HEK293 (cell line): ENCODE results near the gene QSOX1.

Experiments
- CTCF ChIA-PET: fragments of 350-600 bp; formaldehyde crosslinking; extraction: SDS; loops from one replicate; lab custom pipeline; 2021; ENCODE audit warnings: antibody characterized with exemption; lab: Yijun Ruan, JAX
- POLR2A ChIA-PET: fragments of 300-600 bp; formaldehyde crosslinking; extraction: SDS; loops from one replicate; lab custom pipeline; 2020; ENCODE audit warnings: antibody characterized with exemption, inconsistent platforms; lab: Yijun Ruan, JAX
- H3K27ac ChIP-seq: fragments of 200-500 bp; sonication (Bioruptor generic); 2 replicates; pipeline ENCODE4 v1.5.1; 2014; ENCODE audit warnings: low read depth, low read length, control low read depth, inconsistent platforms; ENCODE audit errors: extremely low read depth
- H3K36me3 ChIP-seq, 2 experiments: fragments of 200-500 bp in 1 of 2; sonication (Bioruptor generic) in 1 of 2; 1 replicate in 1 of 2; 2 replicates in 1 of 2; pipeline ENCODE4 v1.5.1; 2014 to 2017; ENCODE audit warnings: inconsistent platforms in 2 of 2, low read length in 2 of 2; ENCODE audit not compliant: control insufficient read depth in 2 of 2, insufficient read depth in 1 of 2
- H3K4me1 ChIP-seq: fragments of 200-500 bp; sonication (Bioruptor generic); 2 replicates; pipeline ENCODE4 v1.5.1; 2014; ENCODE audit warnings: mild to moderate bottlenecking, low read length, inconsistent platforms; ENCODE audit not compliant: control insufficient read depth, insufficient read depth
- H3K4me3 ChIP-seq: 2 replicates; pipeline ENCODE4 v1.5.1; 2011; ENCODE audit warnings: low read depth, mild to moderate bottlenecking, control low read depth, low read length, moderate library complexity
- H3K9me3 ChIP-seq: fragments of 200-500 bp; sonication (Bioruptor generic); 2 replicates; pipeline ENCODE4 v1.5.1; 2014; ENCODE audit warnings: low read depth, low read length, inconsistent platforms; ENCODE audit not compliant: control insufficient read depth, insufficient read depth
- ATF2 ChIP-seq: fragments of 450-650 bp; formaldehyde crosslinking; IDR thresholded peaks from 2 replicates; pipeline ENCODE4 v1.5.1; 2016; ENCODE audit warnings: missing biosample characterization, missing genetic modification characterization, low read depth
- BCL6B ChIP-seq: fragments of 450-650 bp; formaldehyde crosslinking; IDR thresholded peaks from 2 replicates; pipeline ENCODE4 v1.5.1; 2017; ENCODE audit warnings: missing biosample characterization, missing genetic modification characterization
- ELK4 ChIP-seq: IDR thresholded peaks from 2 replicates; pipeline ENCODE4 v1.6.1; 2011; ENCODE audit warnings: mild to moderate bottlenecking, low read depth, low read length, borderline replicate concordance
- KLF1 ChIP-seq: fragments of 450-650 bp; formaldehyde crosslinking; IDR thresholded peaks from 2 replicates; pipeline ENCODE4 v1.5.1; 2016; ENCODE audit warnings: missing biosample characterization, missing genetic modification characterization
- KLF10 ChIP-seq: fragments of 450-650 bp; IDR thresholded peaks from 2 replicates; pipeline ENCODE4 v1.5.1; 2018; ENCODE audit warnings: missing biosample characterization, mild to moderate bottlenecking, missing genetic modification characterization
- MYNN ChIP-seq: fragments of 450-650 bp; formaldehyde crosslinking; IDR thresholded peaks from 2 replicates; pipeline ENCODE4 v1.5.1; 2016; ENCODE audit warnings: missing biosample characterization, missing genetic modification characterization, borderline replicate concordance
- PATZ1 ChIP-seq: fragments of 450-650 bp; formaldehyde crosslinking; IDR thresholded peaks from 2 replicates; pipeline ENCODE4 v1.5.1; 2016; ENCODE audit warnings: missing biosample characterization, missing genetic modification characterization
- SCRT2 ChIP-seq: fragments of 450-650 bp; formaldehyde crosslinking; IDR thresholded peaks from 2 replicates; pipeline ENCODE4 v1.5.1; 2016; ENCODE audit warnings: missing biosample characterization, missing genetic modification characterization
- SETDB1 ChIP-seq: IDR thresholded peaks from one replicate; pipeline ENCODE4 v1.6.1; 2017; ENCODE audit warnings: mild to moderate bottlenecking, low read length, moderate library complexity, mixed read lengths; ENCODE audit not compliant: insufficient read length
- TRIM28 ChIP-seq: IDR thresholded peaks from 2 replicates; pipeline ENCODE4 v1.6.1; 2011; ENCODE audit warnings: low read length, control low read depth, borderline replicate concordance
- ZBTB48 ChIP-seq: fragments of 450-650 bp; formaldehyde crosslinking; IDR thresholded peaks from 2 replicates; pipeline ENCODE4 v1.5.1; 2016; ENCODE audit warnings: missing biosample characterization, missing genetic modification characterization
- ZNF133 ChIP-seq: fragments of 450-650 bp; formaldehyde crosslinking; IDR thresholded peaks from 2 replicates; pipeline ENCODE4 v1.5.1; 2016; ENCODE audit warnings: missing biosample characterization, missing genetic modification characterization
- ZNF148 ChIP-seq: fragments of 450-650 bp; formaldehyde crosslinking; IDR thresholded peaks from 2 replicates; pipeline ENCODE4 v1.5.0; 2017; ENCODE audit warnings: missing biosample characterization, missing genetic modification characterization, borderline replicate concordance
- ZNF18 ChIP-seq: fragments of 450-650 bp; formaldehyde crosslinking; IDR thresholded peaks from 2 replicates; pipeline ENCODE4 v1.5.1; 2016; ENCODE audit warnings: missing biosample characterization, missing genetic modification characterization
- ZNF335 ChIP-seq: fragments of 450-650 bp; formaldehyde crosslinking; conservative IDR thresholded peaks from 2 replicates; pipeline ENCODE4 v1.5.1; 2016; ENCODE audit warnings: missing biosample characterization, missing genetic modification characterization
- ZNF354C ChIP-seq: fragments of 450-650 bp; formaldehyde crosslinking; IDR thresholded peaks from 2 replicates; pipeline ENCODE4 v1.5.1; 2016; ENCODE audit warnings: missing biosample characterization, missing genetic modification characterization, low read depth, borderline replicate concordance
- ZNF362 ChIP-seq: fragments of 450-650 bp; formaldehyde crosslinking; IDR thresholded peaks from 2 replicates; pipeline ENCODE4 v1.5.1; 2016; ENCODE audit warnings: missing biosample characterization, missing genetic modification characterization
- ZNF394 ChIP-seq: fragments of 450-650 bp; formaldehyde crosslinking; IDR thresholded peaks from 2 replicates; pipeline ENCODE4 v1.5.1; 2016; ENCODE audit warnings: missing biosample characterization, missing genetic modification characterization, mild to moderate bottlenecking, moderate library complexity, borderline replicate concordance
- ZNF404 ChIP-seq: fragments of 450-650 bp; formaldehyde crosslinking; IDR thresholded peaks from 2 replicates; pipeline ENCODE4 v1.5.1; 2017; ENCODE audit warnings: missing biosample characterization, missing genetic modification characterization
- ZNF473 ChIP-seq: fragments of 450-650 bp; formaldehyde crosslinking; IDR thresholded peaks from 2 replicates; pipeline ENCODE4 v1.5.1; 2017; ENCODE audit warnings: missing biosample characterization, missing genetic modification characterization
- ZNF548 ChIP-seq: fragments of 450-650 bp; formaldehyde crosslinking; IDR thresholded peaks from 2 replicates; pipeline ENCODE4 v1.5.1; 2016; ENCODE audit warnings: missing biosample characterization, missing genetic modification characterization
- ZNF624 ChIP-seq: fragments of 450-650 bp; formaldehyde crosslinking; IDR thresholded peaks from 2 replicates; pipeline ENCODE4 v1.5.1; 2017; ENCODE audit warnings: missing biosample characterization, missing genetic modification characterization
- ZNF704 ChIP-seq: fragments of 450-650 bp; formaldehyde crosslinking; IDR thresholded peaks from 2 replicates; pipeline ENCODE4 v1.5.1; 2016; ENCODE audit warnings: missing biosample characterization, missing genetic modification characterization
- ZXDB ChIP-seq: fragments of 450-650 bp; formaldehyde crosslinking; IDR thresholded peaks from 2 replicates; pipeline ENCODE4 v1.5.1; 2016; ENCODE audit warnings: missing biosample characterization, missing genetic modification characterization

The QSOX1 gene

GRCh38 chr1:180167721-180168467, 13.2 kb downstream of the QSOX1 start:
- H3K27ac ChIP-seq: no peak overlapping the region; the same call in 1 of the 2 replicates
- CTCF ChIA-PET: interaction anchor here (0.7 to 8.3 kb wide), 25 partner anchors 8 to 489 kb away, joined by 3 to 77 read pairs (median 4); partner anchors contain the start of gene QSOX1
- no peaks in the 10 kb centered on the region for H3K9me3 ChIP-seq
- H3K36me3 ChIP-seq: no peaks in the 10 kb centered on the region
- H3K4me3 ChIP-seq: no peak overlapping the region
- peaks cover 11% of the 10 kb centered on the region for H3K4me1 ChIP-seq
- POLR2A ChIA-PET: interaction anchor here (5.1 kb wide), 1 partner anchor 13 kb away, joined by 27 read pairs; the partner anchor contains the start of gene QSOX1
- TF ChIP-seq ZNF394 (tag by site-specific recombination): no peak
- TF ChIP-seq PATZ1: peak; percentile 57; the same call in 1 of the 2 replicates
- no peak for TF ChIP-seq ZNF473 (tag by site-specific recombination)
- no peak for TF ChIP-seq ZNF133 (tag by site-specific recombination)
- TF ChIP-seq SCRT2 (tag by site-specific recombination): peak; percentile 20; the same call in 1 of the 2 replicates
- TF ChIP-seq MYNN (tag by site-specific recombination): no peak
- TF ChIP-seq KLF10 (tag by site-specific recombination): no peak
- TF ChIP-seq SETDB1: no peak
- no peak for TF ChIP-seq ZNF362 (tag by site-specific recombination)
- no peak for TF ChIP-seq ZNF624 (tag by site-specific recombination)
- no peak for TF ChIP-seq ATF2 (tag by site-specific recombination)
- peak; percentile 84 for TF ChIP-seq KLF1 (tag by site-specific recombination)
- TF ChIP-seq ZNF704: no peak
- TF ChIP-seq ZNF148 (tag by site-specific recombination): no peak
- no peak for TF ChIP-seq ELK4
- no peak for TF ChIP-seq ZNF335
- TF ChIP-seq ZNF18 (tag by site-specific recombination): no peak
- TF ChIP-seq ZXDB: no peak
- TF ChIP-seq ZNF404 (tag by site-specific recombination): no peak
- no peak for TF ChIP-seq BCL6B (tag by site-specific recombination)
- TF ChIP-seq ZNF354C (tag by site-specific recombination): no peak
- TF ChIP-seq ZBTB48: no peak
- TF ChIP-seq ZNF548: no peak
- no peak for TF ChIP-seq TRIM28
